T-cell (primary cell): Measurements from ENCODE around the gene ZNF282. TPM values are rescaled to one million over a fixed set of nuclear protein-coding genes. Genes with fewer than 3 reads are reported as not detected.

ENCODE experiments used
- ATAC-seq, 4 experiments: fragments of 200-7000 bp in 3 of 4; fragments of 150-1000 bp in 1 of 4; cut with Tn5 transposase; replicated peaks in 1 of 4; 1 replicate in 3 of 4; 2 replicates in 1 of 4; pipeline ENCODE4 v1.10.0; 2021; ENCODE audit warnings: moderate library complexity in 3 of 4, mild to moderate bottlenecking in 2 of 4, moderate number of reproducible peaks in 1 of 4
- CTCF ChIA-PET, 2 donors: fragments of 300-600 bp; sonication (Branson Sonifier 250); formaldehyde crosslinking; loops; one replicate each; lab custom pipeline; 2022; ENCODE audit warnings: antibody characterized with exemption in 2 of 2; lab: Charles Lee
- POLR2A ChIA-PET, 2 donors: fragments of 300-600 bp; sonication (Branson Sonifier 250); formaldehyde crosslinking; loops; one replicate each; lab custom pipeline; 2022; ENCODE audit warnings: antibody characterized with exemption in 2 of 2; lab: Charles Lee
- DNase-seq, 35 experiments: peaks; one replicate each; pipeline versions ENCODE4 v3.0.0 to v3.0.0-alpha.2; 2013 to 2023
- H3K27ac ChIP-seq: one replicate; pipeline ENCODE4 v1.5.1; 2013; ENCODE audit warnings: low read length
- H3K27me3 ChIP-seq, 2 experiments: replicated peaks in 1 of 2; 1 replicate in 1 of 2; 2 replicates in 1 of 2; pipeline versions ENCODE4 v1.6.1 to v1.7.0; 2013; ENCODE audit warnings: low read length in 1 of 2, mixed read lengths in 1 of 2; ENCODE audit not compliant: control insufficient read depth in 2 of 2, insufficient read depth in 2 of 2; ENCODE audit errors: extremely low read depth in 1 of 2
- H3K36me3 ChIP-seq, 2 donors: 1 replicate in 1 of 2; 2 replicates in 1 of 2; pipeline versions ENCODE4 v1.6.1 to v1.7.0; 2013; ENCODE audit warnings: low read length in 1 of 2; ENCODE audit not compliant: control insufficient read depth in 2 of 2, insufficient read depth in 1 of 2; ENCODE audit errors: extremely low read depth in 1 of 2
- H3K4me1 ChIP-seq, 2 experiments: 1 replicate in 1 of 2; 2 replicates in 1 of 2; pipeline versions ENCODE4 v1.6.1 to v1.7.0; 2013; ENCODE audit warnings: low read length in 2 of 2, mixed read lengths in 1 of 2; ENCODE audit not compliant: insufficient read depth in 2 of 2, control insufficient read depth in 1 of 2; ENCODE audit errors: extremely low read depth in 1 of 2
- H3K4me3 ChIP-seq, 2 donors: 1 replicate in 1 of 2; 2 replicates in 1 of 2; pipeline versions ENCODE4 v1.5.1 to v1.7.0; 2013; ENCODE audit warnings: mild to moderate bottlenecking in 2 of 2, low read length in 1 of 2, moderate library complexity in 1 of 2; ENCODE audit not compliant: control insufficient read depth in 1 of 2; ENCODE audit errors: extremely low read depth in 1 of 2
- H3K9me3 ChIP-seq: 2 replicates; pipeline ENCODE4 v1.7.0; 2013
- H3K27ac Mint-ChIP-seq, 2 donors: one replicate each; pipeline ENCODE4 v1.8.0; 2020 to 2021; ENCODE audit warnings: mild to moderate bottlenecking in 2 of 2, mixed read lengths in 2 of 2
- H3K27me3 Mint-ChIP-seq, 2 donors: one replicate each; pipeline ENCODE4 v1.8.0; 2021 to 2022; ENCODE audit warnings: mixed read lengths in 2 of 2
- H3K36me3 Mint-ChIP-seq: one replicate; pipeline ENCODE4 v1.8.0; 2021; ENCODE audit warnings: mixed read lengths
- H3K4me1 Mint-ChIP-seq, 3 donors: one replicate each; pipeline ENCODE4 v1.8.0; 2020 to 2022; ENCODE audit warnings: mixed read lengths in 3 of 3, mild to moderate bottlenecking in 1 of 3
- H3K4me3 Mint-ChIP-seq, 3 donors: one replicate each; pipeline ENCODE4 v1.8.0; 2020 to 2022; ENCODE audit warnings: mild to moderate bottlenecking in 3 of 3, mixed read lengths in 3 of 3, moderate library complexity in 3 of 3
- H3K9me3 Mint-ChIP-seq, 3 donors: one replicate each; pipeline ENCODE4 v1.8.0; 2020 to 2022; ENCODE audit warnings: mixed read lengths in 3 of 3
- WGBS: methylation state at CpG from one replicate; pipeline ENCODE4 v1.1.5; 2013; ENCODE audit warnings: missing lambda C conversion rate; ENCODE audit not compliant: insufficient coverage; 5-methylcytosine and 5-hydroxymethylcytosine counted together
- total RNA-seq, 35 experiments: library from RNA in 6 of 35; stranded (reverse) in 6 of 35; fragments of 120-200 nt in 1 of 35; gene quantifications; one replicate each; pipeline versions ENCODE4 v1.2.1 to v1.2.4 and lab custom pipeline; 2013 to 2026

ZNF282 gene
- total RNA-seq, 5 donors from 2014 or later (not counting 1 experiment from before 2014, with no cell fraction given) = 14.8 to 29.1 (median 22.4) TPM

- no peak overlapping the region for H3K4me3 ChIP-seq
- H3K27me3 ChIP-seq = peaks cover 0 to 2% of the 10 kb centered on the region in 2 experiments
- H3K9me3 ChIP-seq = no peaks in the 10 kb centered on the region
- ATAC-seq (no peak), DNase-seq (no peak)
- Mint-ChIP-seq H3K4me1 (peaks cover 26 to 47% (median 32%) of the 10 kb centered on the region in 3 donors), H3K27me3 (no peaks in the 10 kb centered on the region), H3K9me3 (no peaks in the 10 kb centered on the region), H3K36me3 (peaks cover 32% of the 10 kb centered on the region), H3K4me3 (peak overlapping the region in 2 of 3 donors; percentile 86 to 89), H3K27ac (no peak overlapping the region)
- H3K27ac ChIP-seq = no peak overlapping the region
- CTCF ChIA-PET = no interaction called here
- H3K36me3 ChIP-seq = peaks cover 5 to 28% of the 10 kb centered on the region in 2 donors
- peaks cover 2 to 21% of the 10 kb centered on the region in 2 experiments for H3K4me1 ChIP-seq
- WGBS = no CpG with 5 or more reads among the region's 4 CpGs
- POLR2A ChIA-PET = no interaction called here
Observed at GRCh38 chr7:149197675-149198074, 2.3 kb downstream of the ZNF282 start.

- H3K27me3 Mint-ChIP-seq = no peaks in the 10 kb centered on the region
- WGBS = 92% methylated on average over 13 of the region's 22 CpGs
- H3K4me1 Mint-ChIP-seq = peaks cover 32 to 52% (median 32%) of the 10 kb centered on the region in 3 donors
- ChIA-PET CTCF (no interaction called here), POLR2A (no interaction called here)
- no peak overlapping the region for H3K4me3 Mint-ChIP-seq
- no peaks in the 10 kb centered on the region for H3K9me3 Mint-ChIP-seq
- Histone ChIP-seq H3K4me3 (no peak overlapping the region), H3K9me3 (no peaks in the 10 kb centered on the region), H3K27ac (no peak overlapping the region), H3K27me3 (peaks cover 0 to 2% of the 10 kb centered on the region in 2 experiments), H3K4me1 (peaks cover 2 to 21% of the 10 kb centered on the region in 2 experiments), H3K36me3 (peaks cover 5 to 34% of the 10 kb centered on the region in 2 donors)
- no peak for DNase-seq
- H3K36me3 Mint-ChIP-seq = peaks cover 39% of the 10 kb centered on the region
- no peak for ATAC-seq
- no peak overlapping the region for H3K27ac Mint-ChIP-seq
Observed at GRCh38 chr7:149198161-149198816, 2.9 kb downstream of the ZNF282 start.

GRCh38 chr7:149199234-149199995 lies 4.1 kb downstream of the ZNF282 start:
- ChIA-PET CTCF (no interaction called here), POLR2A (interaction anchor here in 1 of 2 donors (0.6 kb wide), 1 partner anchor 13 kb away, joined by 3 read pairs; no protein-coding TSS in a partner anchor)
- H3K27me3 ChIP-seq = no peaks in the 10 kb centered on the region
- peaks cover 2 to 21% of the 10 kb centered on the region in 2 experiments for H3K4me1 ChIP-seq
- peak overlapping the region in 1 of 3 donors; percentile 38 for H3K4me3 Mint-ChIP-seq
- DNase-seq (no peak), ATAC-seq (no peak)
- H3K27ac Mint-ChIP-seq = peak overlapping the region in 1 of 2 donors; percentile 34
- no peaks in the 10 kb centered on the region for H3K9me3 Mint-ChIP-seq
- WGBS = 90% methylated on average over 6 of the region's 6 CpGs
- peaks cover 32 to 57% (median 35%) of the 10 kb centered on the region in 3 donors for H3K4me1 Mint-ChIP-seq
- H3K9me3 ChIP-seq = no peaks in the 10 kb centered on the region
- H3K36me3 Mint-ChIP-seq = peaks cover 48% of the 10 kb centered on the region
- no peaks in the 10 kb centered on the region for H3K27me3 Mint-ChIP-seq
- no peak overlapping the region for H3K27ac ChIP-seq
- H3K36me3 ChIP-seq = peaks cover 5 to 45% of the 10 kb centered on the region in 2 donors
- no peak overlapping the region for H3K4me3 ChIP-seq

GRCh38 chr7:149202831-149203231 lies 7.5 kb downstream of the ZNF282 start:
- peaks cover 13 to 65% of the 10 kb centered on the region in 2 donors for H3K36me3 ChIP-seq
- H3K4me3 ChIP-seq = no peak overlapping the region
- 100% methylated on average over 2 of the region's 6 CpGs for WGBS
- Mint-ChIP-seq H3K27me3 (no peaks in the 10 kb centered on the region), H3K27ac (peak overlapping the region in 1 of 2 donors; percentile 70), H3K4me1 (peaks cover 16 to 35% (median 21%) of the 10 kb centered on the region in 3 donors), H3K36me3 (peaks cover 69% of the 10 kb centered on the region), H3K9me3 (no peaks in the 10 kb centered on the region), H3K4me3 (no peak overlapping the region)
- ATAC-seq (peak in 1 of 4 experiments; percentile 12), DNase-seq (no peak)
- H3K4me1 ChIP-seq = no peaks in the 10 kb centered on the region
- ChIA-PET POLR2A (no interaction called here), CTCF (no interaction called here)
- no peaks in the 10 kb centered on the region for H3K9me3 ChIP-seq
- H3K27ac ChIP-seq = no peak overlapping the region
- no peaks in the 10 kb centered on the region for H3K27me3 ChIP-seq

- H3K4me1 Mint-ChIP-seq = peaks cover 0 to 32% (median 18%) of the 10 kb centered on the region in 3 donors
- WGBS = 96% methylated on average over 15 of the region's 18 CpGs
- H3K27ac Mint-ChIP-seq = no peak overlapping the region
- peaks cover 70% of the 10 kb centered on the region for H3K36me3 Mint-ChIP-seq
- no peak overlapping the region for H3K27ac ChIP-seq
- H3K4me3 ChIP-seq = no peak overlapping the region
- POLR2A ChIA-PET = no interaction called here
- no peaks in the 10 kb centered on the region for H3K27me3 ChIP-seq
- H3K4me3 Mint-ChIP-seq = no peak overlapping the region
- DNase-seq = no peak
- H3K4me1 ChIP-seq = no peaks in the 10 kb centered on the region
- no peaks in the 10 kb centered on the region for H3K27me3 Mint-ChIP-seq
- H3K9me3 ChIP-seq = no peaks in the 10 kb centered on the region
- no peak for ATAC-seq
- peaks cover 13 to 54% of the 10 kb centered on the region in 2 donors for H3K36me3 ChIP-seq
- CTCF ChIA-PET = no interaction called here
- H3K9me3 Mint-ChIP-seq = no peaks in the 10 kb centered on the region
Observed at GRCh38 chr7:149205690-149206381, 10.5 kb downstream of the ZNF282 start.
